ENCODE data around the gene S100A14.
"Not testable (repeated sequence)": the region's sequence is repeated elsewhere in the genome, so short reads cannot be mapped to it uniquely, and the experiment has no call there.

The S100A14 gene

GRCh38 chr1:153583514-153583913 lies 32.6 kb downstream of the S100A14 start:
- H3K36me3 ChIP-seq (ENCODE audit: control insufficient read depth in 1 of 2, insufficient read depth in 2 of 2, low read length in 2 of 2); H4K12ac ChIP-seq (ENCODE audit: low read depth, low read length); H2AFZ ChIP-seq (ENCODE audit: insufficient read depth, low read length, poor library complexity); H3K9me3 ChIP-seq (ENCODE audit: insufficient read depth, low read depth, low read length); H3K18ac ChIP-seq (ENCODE audit: low read length); H3K4me3 ChIP-seq (ENCODE audit: low read depth, low read length); DNase-seq; H2AK5ac ChIP-seq (ENCODE audit: low read length); H2BK12ac ChIP-seq (ENCODE audit: low read length); H2BK120ac ChIP-seq (ENCODE audit: insufficient read depth, low read length, poor library complexity); H3K27ac ChIP-seq (ENCODE audit: low read depth, low read length); H3K23ac ChIP-seq (ENCODE audit: low read length); H3K79me1 ChIP-seq (ENCODE audit: low read length); H3K4me2 ChIP-seq (ENCODE audit: low read length); H3K14ac ChIP-seq (ENCODE audit: low read length); H3K27me3 ChIP-seq (ENCODE audit: insufficient read depth, low read length); H4K8ac ChIP-seq (ENCODE audit: low read depth, low read length); H3K79me2 ChIP-seq (ENCODE audit: control insufficient read depth, insufficient read depth, low read length, poor library complexity); H4K91ac ChIP-seq (ENCODE audit: low read depth, low read length); H3K9ac ChIP-seq (ENCODE audit: low read length); H3K4ac ChIP-seq (ENCODE audit: low read depth, low read length); H2BK5ac ChIP-seq (ENCODE audit: low read depth, low read length, poor library complexity): not testable (repeated sequence)
- peaks cover 4 to 16% of the 10 kb centered on the region in 2 experiments for H3K4me1 ChIP-seq (ENCODE audit: control insufficient read depth in 1 of 2, insufficient read depth in 2 of 2, low read length in 2 of 2)
- WGBS (ENCODE audit: extremely low coverage, insufficient coverage, insufficient read length), result no CpG with 5 or more reads among the region's 3 CpGs

GRCh38 chr1:153582836-153583235 lies 33.3 kb downstream of the S100A14 start:
- H3K79me2 ChIP-seq (ENCODE audit: control insufficient read depth, insufficient read depth, low read length, poor library complexity); H3K23ac ChIP-seq (ENCODE audit: low read length); DNase-seq; H4K8ac ChIP-seq (ENCODE audit: low read depth, low read length); H3K79me1 ChIP-seq (ENCODE audit: low read length); H3K18ac ChIP-seq (ENCODE audit: low read length); H2AFZ ChIP-seq (ENCODE audit: insufficient read depth, low read length, poor library complexity); H3K27ac ChIP-seq (ENCODE audit: low read depth, low read length); H4K91ac ChIP-seq (ENCODE audit: low read depth, low read length); H3K27me3 ChIP-seq (ENCODE audit: insufficient read depth, low read length); H2BK5ac ChIP-seq (ENCODE audit: low read depth, low read length, poor library complexity); H3K9me3 ChIP-seq (ENCODE audit: insufficient read depth, low read depth, low read length); H2BK12ac ChIP-seq (ENCODE audit: low read length); H2AK5ac ChIP-seq (ENCODE audit: low read length); H3K9ac ChIP-seq (ENCODE audit: low read length); H3K36me3 ChIP-seq (ENCODE audit: control insufficient read depth in 1 of 2, insufficient read depth in 2 of 2, low read length in 2 of 2); H4K12ac ChIP-seq (ENCODE audit: low read depth, low read length); H3K4me3 ChIP-seq (ENCODE audit: low read depth, low read length); H3K4me2 ChIP-seq (ENCODE audit: low read length); H3K14ac ChIP-seq (ENCODE audit: low read length); H3K4ac ChIP-seq (ENCODE audit: low read depth, low read length); H2BK120ac ChIP-seq (ENCODE audit: insufficient read depth, low read length, poor library complexity): not testable (repeated sequence)
- no CpG with 5 or more reads among the region's 34 CpGs for WGBS (ENCODE audit: extremely low coverage, insufficient coverage, insufficient read length)
- peaks cover 8 to 19% of the 10 kb centered on the region in 2 experiments for H3K4me1 ChIP-seq (ENCODE audit: control insufficient read depth in 1 of 2, insufficient read depth in 2 of 2, low read length in 2 of 2)

- Histone ChIP-seq H3K4me1 (ENCODE audit: control insufficient read depth in 1 of 2, insufficient read depth in 2 of 2, low read length in 2 of 2) (peaks cover 7 to 13% of the 10 kb centered on the region in 2 experiments), H4K12ac (ENCODE audit: low read depth, low read length) (no peak overlapping the region), H2AFZ (ENCODE audit: insufficient read depth, low read length, poor library complexity) (no peak overlapping the region), H3K18ac (ENCODE audit: low read length) (no peak overlapping the region), H3K36me3 (ENCODE audit: control insufficient read depth in 1 of 2, insufficient read depth in 2 of 2, low read length in 2 of 2) (no peaks in the 10 kb centered on the region), H3K4ac (ENCODE audit: low read depth, low read length) (no peak overlapping the region), H2BK12ac (ENCODE audit: low read length) (no peak overlapping the region), H3K79me2 (ENCODE audit: control insufficient read depth, insufficient read depth, low read length, poor library complexity) (no peaks in the 10 kb centered on the region), H3K9me3 (ENCODE audit: insufficient read depth, low read depth, low read length) (peaks cover 4% of the 10 kb centered on the region), H2BK120ac (ENCODE audit: insufficient read depth, low read length, poor library complexity) (peak overlapping the region; percentile 28), H3K79me1 (ENCODE audit: low read length) (peaks cover 11% of the 10 kb centered on the region), H3K27ac (ENCODE audit: low read depth, low read length) (peak overlapping the region; percentile 60), H4K8ac (ENCODE audit: low read depth, low read length) (no peak overlapping the region), H3K4me2 (ENCODE audit: low read length) (peak overlapping the region; percentile 8), H2BK5ac (ENCODE audit: low read depth, low read length, poor library complexity) (peak overlapping the region; percentile 7), H3K4me3 (ENCODE audit: low read depth, low read length) (no peak overlapping the region), H2AK5ac (ENCODE audit: low read length) (no peak overlapping the region), H3K14ac (ENCODE audit: low read length) (no peak overlapping the region), H3K27me3 (ENCODE audit: insufficient read depth, low read length) (no peaks in the 10 kb centered on the region), H3K9ac (ENCODE audit: low read length) (no peak overlapping the region), H3K23ac (ENCODE audit: low read length) (no peak overlapping the region), H4K91ac (ENCODE audit: low read depth, low read length) (peak overlapping the region; percentile 28)
- WGBS (ENCODE audit: extremely low coverage, insufficient coverage, insufficient read length), result no CpG with 5 or more reads among the region's 3 CpGs
- peak; percentile 69 to 81 for DNase-seq
Measured at GRCh38 chr1:153578936-153579335, 37.2 kb downstream of the S100A14 start.

GRCh38 chr1:153578490-153578889 lies 37.6 kb downstream of the S100A14 start:
- H3K4me3 ChIP-seq (ENCODE audit: low read depth, low read length), result no peak overlapping the region
- peak overlapping the region; percentile 90 for H2BK120ac ChIP-seq (ENCODE audit: insufficient read depth, low read length, poor library complexity)
- peak; percentile 31 to 88 for DNase-seq
- H3K9ac ChIP-seq (ENCODE audit: low read length), result no peak overlapping the region
- H3K27me3 ChIP-seq (ENCODE audit: insufficient read depth, low read length), result no peaks in the 10 kb centered on the region
- H3K4me1 ChIP-seq (ENCODE audit: control insufficient read depth in 1 of 2, insufficient read depth in 2 of 2, low read length in 2 of 2), result peaks cover 7 to 13% of the 10 kb centered on the region in 2 experiments
- H3K18ac ChIP-seq (ENCODE audit: low read length), result no peak overlapping the region
- no peaks in the 10 kb centered on the region for H3K36me3 ChIP-seq (ENCODE audit: control insufficient read depth in 1 of 2, insufficient read depth in 2 of 2, low read length in 2 of 2)
- H3K27ac ChIP-seq (ENCODE audit: low read depth, low read length), result peak overlapping the region; percentile 55
- H3K9me3 ChIP-seq (ENCODE audit: insufficient read depth, low read depth, low read length), result peaks cover 4% of the 10 kb centered on the region
- peak overlapping the region; percentile 92 for H2BK12ac ChIP-seq (ENCODE audit: low read length)
- no peaks in the 10 kb centered on the region for H3K79me2 ChIP-seq (ENCODE audit: control insufficient read depth, insufficient read depth, low read length, poor library complexity)
- peak overlapping the region; percentile 24 for H4K8ac ChIP-seq (ENCODE audit: low read depth, low read length)
- peak overlapping the region; percentile 39 for H3K4ac ChIP-seq (ENCODE audit: low read depth, low read length)
- H4K91ac ChIP-seq (ENCODE audit: low read depth, low read length), result peak overlapping the region; percentile 87
- H3K23ac ChIP-seq (ENCODE audit: low read length), result no peak overlapping the region
- peak overlapping the region; percentile 52 for H2BK5ac ChIP-seq (ENCODE audit: low read depth, low read length, poor library complexity)
- peak overlapping the region; percentile 45 for H2AK5ac ChIP-seq (ENCODE audit: low read length)
- peak overlapping the region; percentile 44 for H3K14ac ChIP-seq (ENCODE audit: low read length)
- peaks cover 11% of the 10 kb centered on the region for H3K79me1 ChIP-seq (ENCODE audit: low read length)
- H4K12ac ChIP-seq (ENCODE audit: low read depth, low read length), result no peak overlapping the region
- H2AFZ ChIP-seq (ENCODE audit: insufficient read depth, low read length, poor library complexity), result no peak overlapping the region
- peak overlapping the region; percentile 33 for H3K4me2 ChIP-seq (ENCODE audit: low read length)
